IMR-90 (cell line): ENCODE measurements around the gene CRYBA2. TPM values are rescaled to one million over a fixed set of nuclear protein-coding genes. Genes with fewer than 3 reads are reported as not detected.

Experiments used
- ATAC-seq: fragments of 200-7000 bp; cut with Tn5 transposase; 2 replicates; pipeline ENCODE4 v1.9.1; 2020; ENCODE audit warnings: low read depth, mild to moderate bottlenecking, moderate library complexity
- BruUV-seq: library from RNA; stranded (reverse); fragments of 400-500 nt; replicated peaks from 2 replicates; lab custom pipeline; 2021; lab: Mats Ljungman, UMichigan
- CTCF ChIA-PET: fragments of 300-600 bp; formaldehyde crosslinking; extraction: SDS; loops from one replicate; lab custom pipeline; 2021; ENCODE audit warnings: antibody characterized with exemption; lab: Yijun Ruan, JAX
- POLR2A ChIA-PET: fragments of 300-600 bp; sonication (Branson Sonifier 250); formaldehyde crosslinking; loops from one replicate; lab custom pipeline; 2022; ENCODE audit warnings: antibody characterized with exemption; ENCODE audit not compliant: unreplicated experiment; lab: Charles Lee
- DNase-seq: peaks from one replicate; pipeline ENCODE4 v3.0.0; 2013
- H2AFZ ChIP-seq: replicated peaks from 2 replicates; pipeline ENCODE3; 2013; ENCODE audit warnings: low read length, mild to moderate bottlenecking; ENCODE audit not compliant: poor library complexity
- H2AK5ac ChIP-seq: 2 replicates; pipeline ENCODE4 v1.6.1; 2013; ENCODE audit warnings: low read depth, low read length, inconsistent platforms
- H2AK9ac ChIP-seq: replicated peaks from 2 replicates; pipeline ENCODE3; 2013; ENCODE audit warnings: mild to moderate bottlenecking, low read depth, low read length, moderate library complexity; ENCODE audit not compliant: poor library complexity
- H2BK120ac ChIP-seq: 2 replicates; pipeline ENCODE4 v1.6.1; 2013; ENCODE audit warnings: low read depth, low read length, inconsistent platforms
- H2BK15ac ChIP-seq: 3 replicates; pipeline ENCODE4 v1.6.1; 2013; ENCODE audit warnings: low read depth, low read length, inconsistent platforms
- H2BK20ac ChIP-seq: 2 replicates; pipeline ENCODE4 v1.6.1; 2013; ENCODE audit warnings: low read depth, mild to moderate bottlenecking, inconsistent platforms, low read length, moderate library complexity
- H2BK5ac ChIP-seq: 2 replicates; pipeline ENCODE4 v1.6.1; 2013; ENCODE audit warnings: mild to moderate bottlenecking, low read depth, low read length, inconsistent platforms; ENCODE audit not compliant: poor library complexity, severe bottlenecking
- H3K14ac ChIP-seq: replicated peaks from 2 replicates; pipeline ENCODE4 v1.6.1; 2013; ENCODE audit warnings: low read depth, low read length, inconsistent platforms
- H3K18ac ChIP-seq: 2 replicates; pipeline ENCODE4 v1.6.1; 2013; ENCODE audit warnings: low read depth, low read length, control low read depth
- H3K23ac ChIP-seq: 2 replicates; pipeline ENCODE4 v1.6.1; 2013; ENCODE audit warnings: low read depth, low read length, inconsistent platforms
- H3K27ac ChIP-seq: 2 replicates; pipeline ENCODE4 v1.5.1; 2013; ENCODE audit warnings: mild to moderate bottlenecking, control low read depth, low read length; ENCODE audit not compliant: insufficient read depth
- H3K27me3 ChIP-seq: 2 replicates; pipeline ENCODE4 v1.6.1; 2013; ENCODE audit warnings: low read length; ENCODE audit not compliant: control insufficient read depth, insufficient read depth
- H3K36me3 ChIP-seq: 2 replicates; pipeline ENCODE4 v1.6.1; 2013; ENCODE audit warnings: low read length, mixed read lengths; ENCODE audit not compliant: control insufficient read depth, insufficient read depth
- H3K4ac ChIP-seq: 2 replicates; pipeline ENCODE4 v1.6.1; 2013; ENCODE audit warnings: low read depth, low read length, inconsistent platforms
- H3K4me1 ChIP-seq: 2 replicates; pipeline ENCODE4 v1.6.1; 2013; ENCODE audit warnings: low read length, mixed read lengths; ENCODE audit not compliant: control insufficient read depth, insufficient read depth
- H3K4me2 ChIP-seq: 2 replicates; pipeline ENCODE4 v1.6.1; 2013; ENCODE audit warnings: low read depth, mild to moderate bottlenecking, control low read depth, low read length, moderate library complexity
- H3K4me3 ChIP-seq: 2 replicates; pipeline ENCODE4 v1.5.1; 2013; ENCODE audit warnings: low read depth, mild to moderate bottlenecking, control low read depth, low read length, moderate library complexity; ENCODE audit not compliant: insufficient read depth
- H3K56ac ChIP-seq: 2 replicates; pipeline ENCODE4 v1.6.1; 2013; ENCODE audit warnings: low read length, inconsistent platforms; ENCODE audit not compliant: insufficient read depth; ENCODE audit errors: extremely low read depth
- H3K79me1 ChIP-seq, 2 experiments: 2 replicates each; pipeline ENCODE4 v1.6.1; 2013; ENCODE audit warnings: low read length in 2 of 2, inconsistent platforms in 1 of 2, low read depth in 1 of 2
- H3K9ac ChIP-seq: 2 replicates; pipeline ENCODE4 v1.6.1; 2013; ENCODE audit warnings: low read depth, low read length, control low read depth
- H3K9me1 ChIP-seq: 2 replicates; pipeline ENCODE4 v1.6.1; 2013; ENCODE audit warnings: low read length, inconsistent platforms; ENCODE audit not compliant: insufficient read depth
- H3K9me3 ChIP-seq: 2 replicates; pipeline ENCODE4 v1.6.1; 2013; ENCODE audit warnings: low read length; ENCODE audit not compliant: control insufficient read depth, insufficient read depth
- H4K20me1 ChIP-seq: 2 replicates; pipeline ENCODE4 v1.6.1; 2013; ENCODE audit warnings: low read length, inconsistent platforms; ENCODE audit not compliant: insufficient read depth
- H4K5ac ChIP-seq: 2 replicates; pipeline ENCODE4 v1.6.1; 2013; ENCODE audit warnings: mild to moderate bottlenecking, low read depth, low read length, control low read depth
- H4K8ac ChIP-seq, 2 experiments: 2 replicates each; pipeline ENCODE4 v1.6.1; 2013; ENCODE audit warnings: low read depth in 2 of 2, low read length in 2 of 2, control low read depth in 1 of 2, inconsistent platforms in 1 of 2
- H4K91ac ChIP-seq: 2 replicates; pipeline ENCODE4 v1.6.1; 2013; ENCODE audit warnings: low read depth, low read length, inconsistent platforms; ENCODE audit not compliant: insufficient read depth
- RAD21 ChIP-seq: IDR thresholded peaks from 2 replicates; pipeline ENCODE4 v1.6.1; 2012; ENCODE audit warnings: low read length, improper control_type of control experiment
- RFX5 ChIP-seq: IDR thresholded peaks from 2 replicates; pipeline ENCODE4 v1.8.0; 2012; ENCODE audit warnings: low read depth, mild to moderate bottlenecking, low read length, moderate library complexity
- WGBS, 2 experiments: methylation state at CpG; one replicate each; pipeline versions ENCODE4 v1.1.5 to v1.1.7; 2013; ENCODE audit warnings: missing lambda C conversion rate in 2 of 2; ENCODE audit not compliant: insufficient read length in 1 of 2; ENCODE audit errors: extremely low coverage in 2 of 2; 5-methylcytosine and 5-hydroxymethylcytosine counted together
- dilution Hi-C: fragments of 300-500 bp; cut with HindIII; formaldehyde crosslinking; loops from one replicate; pipeline ENCODE4 v1.14.3; 2018; ENCODE audit warnings: low sequenced_read_pairs; ENCODE audit not compliant: unreplicated experiment
- in situ Hi-C: fragments of 300-500 bp; cut with MboI; formaldehyde crosslinking; loops from 3 replicates; pipeline ENCODE4 v1.14.3; 2019; ENCODE audit warnings: low sequenced_read_pairs, inconsistent platforms, mixed read lengths
- intact Hi-C: fragments of 100-400 bp; cut with micrococcal nuclease; formaldehyde crosslinking; loops from 2 replicates; pipeline ENCODE4 v1.10.0; 2022
- polyA plus RNA-seq, 3 experiments: library from polyadenylated mRNA; depleted of rRNA; stranded (reverse); fragments of >200 nt; gene quantifications; 2 replicates each; pipeline ENCODE4 v1.2.3, GENCODE V29; 2012; ENCODE audit warnings: low replicate concordance in 1 of 3
- total RNA-seq: library from RNA; depleted of rRNA; stranded (reverse); fragments of >200 nt; gene quantifications from 2 replicates; pipeline ENCODE4 v1.2.3, GENCODE V29; 2012

The CRYBA2 gene
- total and polyA plus RNA-seq, 2 of the 4 experiments (the other 2 are of a cell fraction): not detected

- Histone ChIP-seq H4K91ac (no peak overlapping the region), H3K18ac (no peak overlapping the region), H3K4ac (no peak overlapping the region), H3K9me3 (no peaks in the 10 kb centered on the region), H3K79me1 (no peaks in the 10 kb centered on the region), H2BK15ac (no peak overlapping the region), H2BK120ac (no peak overlapping the region), H2AK9ac (no peak overlapping the region), H3K27ac (no peak overlapping the region), H4K8ac (no peak overlapping the region), H2BK5ac (no peak overlapping the region), H4K5ac (no peak overlapping the region), H3K14ac (no peak overlapping the region), H3K9ac (no peak overlapping the region), H2BK20ac (no peak overlapping the region), H3K23ac (no peak overlapping the region), H3K4me1 (no peaks in the 10 kb centered on the region), H2AK5ac (no peak overlapping the region), H3K9me1 (no peaks in the 10 kb centered on the region), H3K4me2 (no peak overlapping the region), H3K27me3 (peaks cover 42% of the 10 kb centered on the region), H3K56ac (no peak overlapping the region), H3K36me3 (no peaks in the 10 kb centered on the region), H4K20me1 (no peaks in the 10 kb centered on the region), H2AFZ (no peak overlapping the region), H3K4me3 (no peak overlapping the region)
- CTCF ChIA-PET: no interaction called here
- POLR2A ChIA-PET: no interaction called here
- ATAC-seq: no peak
- intact Hi-C loops (no loop called here), in situ Hi-C loops (no loop called here), dilution Hi-C loops (no loop called here)
- no TSS peak for BruUV-seq
- TF ChIP-seq RAD21: no peak
- no peak for TF ChIP-seq RFX5
- no CpG with 5 or more reads among the region's 2 CpGs for WGBS, 2 experiments
- no peak for DNase-seq
Measured at GRCh38 chr2:219009294-219009693, 16.1 kb upstream of the CRYBA2 start.
